Cardiac septum (tissue), 1 donor: ENCODE data around the gene HS2ST1. TPM values are rescaled to one million over a fixed set of nuclear protein-coding genes. Genes with fewer than 3 reads are reported as not detected.

Experiments
- DNase-seq: peaks from one replicate; pipeline ENCODE4 v3.0.0-alpha.2; 2020; ENCODE audit warnings: low spot score
- intact Hi-C: fragments of 100-400 bp; cut with DNase I; formaldehyde crosslinking; loops from one replicate; pipeline ENCODE4 v1.14.0; 2022
- total RNA-seq: library from RNA; stranded (reverse); fragmentation: NEBNext Ultra II Directional; extraction: Animal tissue kit (Norgen Biotek cat#: 25700); gene quantifications from one replicate; pipeline ENCODE4 v1.2.1, GENCODE V29; 2021
- donor health status: DM: no; HTN: no; CAD: no.

The HS2ST1 gene
- total RNA-seq, 1 donor from 2014 or later, result 12.6 TPM

DNA sequence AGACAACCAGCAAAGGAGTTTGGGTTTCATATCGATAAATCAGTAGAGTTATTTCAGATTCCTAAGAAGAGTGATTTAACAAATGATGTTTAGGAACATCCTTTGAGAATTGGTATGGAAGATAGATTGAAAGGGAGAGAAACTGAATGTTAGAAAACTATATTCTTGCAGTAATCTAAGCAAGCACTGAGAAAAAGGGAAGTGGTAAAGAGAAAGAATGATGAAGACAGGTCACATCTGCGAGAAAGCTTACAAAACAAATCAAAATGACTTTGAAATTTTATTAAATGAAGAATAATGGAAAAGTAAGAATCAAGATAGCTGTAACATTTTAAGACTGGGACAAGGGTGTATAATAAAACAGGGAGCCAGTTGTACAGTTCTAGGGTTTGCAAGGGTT lies 177.0 kb downstream of the HS2ST1 start:
- DNase-seq, result no peak
- intact Hi-C loops, result no loop called here

GRCh38 chr1:87092846-87093245 lies 178.4 kb downstream of the HS2ST1 start:
- intact Hi-C loops, result no loop called here
- DNase-seq, result no peak

- DNase-seq, result no peak
Measured at GRCh38 chr1:87093286-87093685, 178.9 kb downstream of the HS2ST1 start.

DNA sequence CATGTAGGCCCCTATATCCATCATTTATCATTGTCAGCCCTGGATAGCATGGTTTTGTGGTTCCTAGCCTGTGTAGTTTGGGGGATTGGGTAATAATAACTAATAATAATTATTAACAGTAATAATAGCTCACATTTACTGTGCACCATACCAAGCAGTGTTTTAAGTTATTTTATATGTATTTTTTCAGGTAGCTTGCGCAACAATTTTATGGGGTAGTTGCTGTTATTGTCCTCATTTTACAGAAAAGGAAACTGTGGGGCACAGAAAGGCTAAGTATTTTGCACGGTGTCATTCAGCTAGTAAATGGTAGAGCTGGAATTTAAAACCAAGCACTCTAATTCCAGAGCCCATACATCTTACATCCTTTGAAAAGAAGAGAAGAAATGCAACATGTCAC lies 179.8 kb downstream of the HS2ST1 start:
- intact Hi-C loops, result no loop called here
- no peak for DNase-seq

More at GRCh38 chr1:87093286-87093685, 178.9 kb downstream of the HS2ST1 start:
- intact Hi-C loops, result no loop called here

GRCh38 chr1:87100271-87100670 lies 185.8 kb downstream of the HS2ST1 start:
- no peak for DNase-seq
- intact Hi-C loops, result no loop called here

GRCh38 chr1:87103074-87103473 lies 188.6 kb downstream of the HS2ST1 start:
- DNase-seq, result no peak
- intact Hi-C loops, result no loop called here

GRCh38 chr1:87104140-87104539 lies 189.7 kb downstream of the HS2ST1 start:
- intact Hi-C loops, result no loop called here

GRCh38 chr1:87104945-87105344 lies 190.5 kb downstream of the HS2ST1 start:
- intact Hi-C loops, result no loop called here

More at GRCh38 chr1:87104140-87104539, 189.7 kb downstream of the HS2ST1 start:
- DNase-seq, result no peak

GRCh38 chr1:87106144-87106543 lies 191.7 kb downstream of the HS2ST1 start:
- intact Hi-C loops, result no loop called here
- no peak for DNase-seq

More at GRCh38 chr1:87104945-87105344, 190.5 kb downstream of the HS2ST1 start:
- DNase-seq, result no peak

- intact Hi-C loops, result no loop called here
- DNase-seq, result no peak
Measured at GRCh38 chr1:87106867-87107266, 192.4 kb downstream of the HS2ST1 start.

DNA sequence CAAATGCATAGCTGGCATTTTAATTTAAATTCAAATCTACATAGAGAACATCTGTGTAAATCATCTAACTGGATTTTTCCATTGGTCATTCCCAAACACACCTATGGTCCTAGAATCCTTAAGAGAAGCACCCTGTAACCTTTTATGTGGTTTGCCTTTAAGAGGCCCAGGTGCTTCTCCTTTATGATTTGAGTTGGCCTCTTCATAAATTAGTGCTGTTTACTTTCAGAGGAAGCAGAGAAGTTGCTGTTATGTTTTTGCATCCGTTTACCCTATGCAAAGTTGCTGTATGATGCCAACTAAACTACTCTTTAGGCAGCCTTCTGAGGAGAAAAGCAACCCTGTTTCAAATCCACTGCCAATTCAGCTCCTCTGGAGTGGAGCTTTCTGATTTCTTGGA lies 193.8 kb downstream of the HS2ST1 start:
- DNase-seq, result no peak
- intact Hi-C loops, result no loop called here

- no peak for DNase-seq
- intact Hi-C loops, result no loop called here
Measured at GRCh38 chr1:87108814-87109411, 194.5 kb downstream of the HS2ST1 start.

DNA sequence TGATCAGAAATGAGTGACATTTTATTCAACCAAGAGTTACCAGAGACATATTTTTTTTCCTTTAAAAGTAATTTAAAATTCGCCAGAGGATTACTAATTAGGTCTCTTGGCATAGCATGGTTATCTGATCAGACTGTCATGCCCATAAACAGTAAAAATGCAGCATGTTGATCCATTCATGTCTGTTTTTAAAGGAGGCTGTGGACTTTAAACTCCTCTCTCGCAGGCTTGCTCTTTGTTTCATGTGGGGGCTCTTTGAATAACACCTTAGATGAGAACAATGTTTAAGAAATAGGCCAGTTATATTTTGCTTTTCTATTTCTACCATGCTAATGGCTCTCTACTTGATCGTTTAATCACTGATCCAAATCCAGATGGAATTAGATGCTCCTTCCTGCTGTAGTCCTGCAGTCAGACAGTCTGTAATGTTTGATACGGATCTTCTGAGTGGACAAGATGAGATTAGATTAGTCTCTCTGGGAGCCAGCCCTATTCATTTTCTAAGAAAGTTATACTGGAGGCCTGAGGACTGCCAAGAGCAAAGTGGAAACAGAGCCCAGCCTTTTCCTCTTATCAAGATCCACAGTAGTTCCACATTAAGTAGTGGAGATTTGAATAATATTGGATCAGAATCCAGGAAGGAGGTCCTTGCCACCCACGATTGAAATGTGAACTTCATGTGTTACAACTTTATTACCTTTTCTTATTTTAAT lies 197.4 kb downstream of the HS2ST1 start:
- no peak for DNase-seq
- intact Hi-C loops, result no loop called here

- intact Hi-C loops, result no loop called here
- DNase-seq, result no peak
Measured at GRCh38 chr1:87113313-87113712, 198.9 kb downstream of the HS2ST1 start.

DNA sequence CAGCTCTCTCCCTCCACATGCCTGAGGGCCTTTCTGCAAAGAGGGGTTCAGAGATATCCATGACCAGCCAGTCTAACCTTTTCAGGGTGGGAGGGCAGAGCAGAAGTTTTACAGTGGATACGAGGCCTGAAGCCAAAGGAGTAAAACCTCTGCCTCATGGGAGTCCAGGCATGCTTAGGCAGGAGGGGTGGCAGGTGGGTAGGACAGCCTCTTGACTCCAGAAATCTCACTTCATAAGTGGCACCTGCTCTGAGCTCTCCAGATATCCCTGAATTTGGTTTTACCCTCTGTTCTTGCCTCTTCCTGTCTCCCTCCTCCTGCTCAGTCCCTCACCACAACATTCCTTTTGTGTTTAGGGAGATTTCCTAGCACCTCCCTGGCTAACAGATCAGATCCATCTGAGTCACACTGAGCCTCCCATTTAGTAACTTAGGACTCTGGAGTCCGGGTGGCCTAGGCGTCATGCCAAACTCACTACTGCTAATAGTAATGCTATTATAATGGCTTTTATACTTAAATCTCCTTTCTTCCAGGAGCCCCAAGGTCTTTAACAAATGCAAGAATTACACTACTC lies 201.0 kb downstream of the HS2ST1 start:
- intact Hi-C loops, result no loop called here
- no peak for DNase-seq

DNA sequence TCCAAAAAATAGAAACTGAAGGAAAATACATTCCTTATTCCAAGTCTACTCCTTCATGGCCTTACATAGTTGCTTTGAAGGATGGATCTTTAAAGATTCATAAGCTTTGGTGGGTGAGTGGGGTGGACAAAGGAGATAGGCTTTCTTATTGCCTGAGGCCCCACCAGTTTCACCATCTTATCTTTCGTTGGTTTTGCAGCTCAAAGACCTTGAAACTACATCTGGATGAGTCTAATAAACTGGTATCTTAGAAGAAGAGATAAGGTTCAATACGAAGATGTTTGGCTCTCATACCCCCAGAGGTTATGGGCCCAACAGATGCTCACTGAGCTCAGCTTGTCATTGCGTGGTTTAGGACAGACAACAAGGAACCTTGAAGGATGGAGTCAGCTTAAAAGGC lies 201.5 kb downstream of the HS2ST1 start:
- intact Hi-C loops, result no loop called here
- DNase-seq, result no peak

- intact Hi-C loops, result no loop called here
- no peak for DNase-seq
Measured at GRCh38 chr1:87117761-87118368, 203.4 kb downstream of the HS2ST1 start.

DNA sequence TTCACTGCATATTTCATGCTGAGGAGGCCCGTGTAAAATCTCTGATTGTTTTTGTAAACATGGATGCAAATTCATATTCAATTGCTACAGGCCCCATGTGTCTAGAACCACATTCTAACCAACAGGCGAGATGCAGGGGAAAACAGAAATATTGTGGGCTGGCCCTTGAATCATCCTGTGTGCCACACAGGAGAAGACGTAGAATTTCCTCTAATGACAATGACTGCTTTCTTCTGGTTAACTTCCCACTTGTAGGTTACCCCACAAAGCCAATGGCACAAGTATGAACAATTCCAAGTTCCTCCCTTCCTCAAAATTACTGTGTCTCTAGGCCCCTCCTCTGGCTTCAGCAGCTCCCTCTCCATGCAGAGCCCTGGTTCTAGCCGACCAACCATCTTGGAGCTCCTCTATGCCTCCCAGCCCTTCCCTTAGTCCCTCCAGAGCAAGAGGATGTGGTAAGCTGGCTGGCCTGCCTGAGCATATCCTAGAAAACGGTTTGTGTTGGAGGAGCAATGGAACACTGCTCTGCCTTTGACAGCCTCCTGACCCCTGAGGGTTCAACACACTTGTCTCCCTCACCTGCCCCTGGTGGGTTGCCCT lies 205.2 kb downstream of the HS2ST1 start:
- DNase-seq, result no peak
- intact Hi-C loops, result no loop called here

GRCh38 chr1:87120779-87121178 lies 206.3 kb downstream of the HS2ST1 start:
- no peak for DNase-seq
- intact Hi-C loops, result no loop called here

DNA sequence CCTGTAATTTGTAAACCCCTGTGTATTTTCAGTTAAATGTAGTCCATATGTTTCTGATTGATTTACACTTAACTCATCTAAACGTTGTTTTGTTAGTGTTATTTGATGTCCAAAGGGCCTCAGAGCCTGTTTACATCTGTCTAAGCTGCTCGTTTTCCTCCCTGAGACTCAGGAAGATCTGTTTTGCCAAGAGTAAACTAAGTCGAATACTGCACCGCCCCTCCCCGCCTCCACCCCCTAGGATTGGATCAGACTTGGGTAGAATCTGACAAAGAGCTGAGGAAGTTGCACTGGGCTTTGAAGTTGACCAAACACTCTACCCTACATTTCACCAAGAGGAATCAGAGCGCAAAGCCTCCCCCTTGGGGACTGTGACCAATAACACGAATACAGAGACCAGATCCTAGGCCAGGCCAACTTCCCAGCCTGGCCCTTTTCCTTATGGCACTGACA lies 207.3 kb downstream of the HS2ST1 start:
- intact Hi-C loops, result no loop called here
- no peak for DNase-seq
